PC-9 (cell line): ENCODE measurements around the gene RNF227. TPM values are rescaled to one million over a fixed set of nuclear protein-coding genes. Genes with fewer than 3 reads are reported as not detected.
A peak's percentile ranks its signal among the peaks of the same experiment; 100 is the strongest.

ENCODE experiments used
- BruUV-seq: library from RNA; stranded (reverse); fragments of 400-500 nt; replicated peaks from 2 replicates; lab custom pipeline; 2021; lab: Mats Ljungman, UMichigan
- CTCF ChIA-PET: fragments of 300-600 bp; sonication (Branson Sonifier 250); formaldehyde crosslinking; loops from one replicate; lab custom pipeline; 2022; ENCODE audit warnings: antibody characterized with exemption; lab: Charles Lee
- POLR2A ChIA-PET: fragments of 300-600 bp; sonication (Branson Sonifier 250); formaldehyde crosslinking; loops from one replicate; lab custom pipeline; 2022; ENCODE audit warnings: antibody characterized with exemption; ENCODE audit not compliant: unreplicated experiment; lab: Charles Lee
- DNase-seq, 2 experiments: peaks; one replicate each; pipeline versions ENCODE4 v3.0.0 to v3.0.0-alpha.2; 2015 to 2022; ENCODE audit warnings: mixed read lengths in 1 of 2
- H2AFZ ChIP-seq: fragments of 200-600 bp; sonication (generic); 2 replicates; pipeline ENCODE4 v1.8.1; 2017; ENCODE audit warnings: antibody characterized with exemption
- H3F3A ChIP-seq: fragments of 200-600 bp; sonication (generic); 2 replicates; pipeline ENCODE4 v1.8.1; 2017; ENCODE audit warnings: antibody characterized with exemption, mild to moderate bottlenecking, low read depth; ENCODE audit not compliant: insufficient read depth
- H3K27ac ChIP-seq: fragments of 200-600 bp; sonication (generic); 2 replicates; pipeline ENCODE4 v1.6.1; 2016; ENCODE audit warnings: mixed run types
- H3K27me3 ChIP-seq: fragments of 200-600 bp; sonication (generic); 2 replicates; pipeline ENCODE4 v1.6.1; 2016; ENCODE audit warnings: low read depth, mixed run types; ENCODE audit not compliant: insufficient read depth
- H3K36me3 ChIP-seq: fragments of 200-600 bp; sonication (generic); 2 replicates; pipeline ENCODE4 v1.6.1; 2016; ENCODE audit warnings: low read depth, mixed run types
- H3K4me1 ChIP-seq: fragments of 200-600 bp; sonication (generic); replicated peaks from 2 replicates; pipeline ENCODE4 v1.6.1; 2016; ENCODE audit warnings: mixed run types; ENCODE audit not compliant: insufficient read depth
- H3K4me2 ChIP-seq: fragments of 200-600 bp; sonication (generic); 2 replicates; pipeline ENCODE4 v1.6.1; 2017; ENCODE audit warnings: mixed run types
- H3K4me3 ChIP-seq: fragments of 200-600 bp; sonication (generic); 2 replicates; pipeline ENCODE4 v1.6.1; 2016; ENCODE audit warnings: mixed run types
- H3K79me2 ChIP-seq: fragments of 200-600 bp; sonication (generic); 2 replicates; pipeline ENCODE4 v1.6.1; 2017; ENCODE audit warnings: low read depth, mixed run types
- H3K9me2 ChIP-seq: fragments of 200-600 bp; sonication (generic); 2 replicates; pipeline ENCODE4 v1.8.1; 2017; ENCODE audit warnings: mild to moderate bottlenecking; ENCODE audit not compliant: insufficient read depth
- H3K9me3 ChIP-seq: fragments of 200-600 bp; sonication (generic); 2 replicates; pipeline ENCODE4 v1.8.1; 2016; ENCODE audit warnings: low read depth; ENCODE audit not compliant: insufficient read depth
- H4K20me1 ChIP-seq: fragments of 200-600 bp; sonication (generic); 2 replicates; pipeline ENCODE4 v1.8.1; 2017; ENCODE audit not compliant: insufficient read depth
- CTCF ChIP-seq: fragments of 200-600 bp; sonication (generic); conservative IDR thresholded peaks from 2 replicates; pipeline ENCODE4 v1.6.1; 2017; ENCODE audit warnings: mixed run types, antibody characterized with exemption, mild to moderate bottlenecking, moderate library complexity
- EZH2 ChIP-seq: fragments of 200-600 bp; sonication (generic); IDR thresholded peaks from 2 replicates; pipeline ENCODE4 v1.8.0; 2017; ENCODE audit warnings: antibody characterized with exemption, low read depth
- intact Hi-C: fragments of 100-400 bp; cut with micrococcal nuclease; formaldehyde crosslinking; loops from one replicate; pipeline ENCODE4 v1.10.0; 2022; ENCODE audit not compliant: unreplicated experiment
- total RNA-seq: library from RNA; stranded (reverse); gene quantifications from 2 replicates; pipeline ENCODE4 v1.2.3, GENCODE V29; 2021

Gene RNF227
- total RNA-seq, 1 experiment from 2014 or later, result 3.1 TPM

- H3K4me1 ChIP-seq, result peaks cover 27% of the 10 kb centered on the region
- H3F3A ChIP-seq, result peaks cover 30% of the 10 kb centered on the region
- H3K9me3 ChIP-seq, result no peaks in the 10 kb centered on the region
- ChIA-PET POLR2A (interaction anchor here (0.7 kb wide), 1 partner anchor 30 kb away, joined by 3 read pairs; no protein-coding TSS in a partner anchor), CTCF (no interaction called here)
- H3K4me3 ChIP-seq, result peak overlapping the region; percentile 84
- H3K36me3 ChIP-seq, result no peaks in the 10 kb centered on the region; the same call in 1 of the 2 replicates
- TF ChIP-seq CTCF (no peak), EZH2 (no peak)
- peak overlapping the region; percentile 99 for H3K4me2 ChIP-seq
- TSS peak; percentile 21 for BruUV-seq
- peak overlapping the region; percentile 66 for H3K27ac ChIP-seq
- H3K27me3 ChIP-seq, result no peaks in the 10 kb centered on the region
- no peaks in the 10 kb centered on the region for H3K9me2 ChIP-seq
- peaks cover 4% of the 10 kb centered on the region; the same call in 1 of the 2 replicates for H4K20me1 ChIP-seq
- peak in 1 of 2 experiments; percentile 30 for DNase-seq
- H2AFZ ChIP-seq, result peak overlapping the region; percentile 26; the same call in 1 of the 2 replicates
- intact Hi-C loops, result loop anchor here (1.0 to 10.0 kb wide), 4 partner anchors 27 to 302 kb away; partner anchors contain the start of genes CNTROB, MPDU1, NAA38 and TRAPPC1
- H3K79me2 ChIP-seq, result peaks cover 38% of the 10 kb centered on the region
Observed at GRCh38 chr17:7886227-7887037, 29.7 kb downstream of the RNF227 start.

- Histone ChIP-seq H4K20me1 (peaks cover 4% of the 10 kb centered on the region; the same call in 1 of the 2 replicates), H3K9me3 (no peaks in the 10 kb centered on the region), H3F3A (peaks cover 30% of the 10 kb centered on the region), H3K9me2 (no peaks in the 10 kb centered on the region), H3K4me2 (peak overlapping the region; percentile 99), H3K27me3 (no peaks in the 10 kb centered on the region), H3K79me2 (peaks cover 38% of the 10 kb centered on the region), H3K4me1 (peaks cover 27% of the 10 kb centered on the region), H3K4me3 (peak overlapping the region; percentile 84), H3K27ac (peak overlapping the region; percentile 66), H3K36me3 (no peaks in the 10 kb centered on the region; the same call in 1 of the 2 replicates), H2AFZ (no peak overlapping the region)
- intact Hi-C loops, result loop anchor here (5.0 to 10.0 kb wide), 2 partner anchors 47 to 301 kb away; partner anchors contain the start of genes CNTROB, MPDU1 and TRAPPC1
- CTCF ChIA-PET, result no interaction called here
- TF ChIP-seq CTCF (no peak), EZH2 (no peak)
- peak in 1 of 2 experiments; percentile 68 for DNase-seq
- POLR2A ChIA-PET, result interaction anchor here (0.6 kb wide), 1 partner anchor 173 kb away, joined by 7 read pairs; no protein-coding TSS in a partner anchor
- BruUV-seq, result no TSS peak
Observed at GRCh38 chr17:7885367-7886226, 30.5 kb downstream of the RNF227 start.
